SH-SY5Y (cell line): ENCODE data around the gene WDR48.

Experiments used
- GATA2 ChIP-seq: IDR thresholded peaks from 2 replicates; pipeline ENCODE4 v1.6.1; 2011; ENCODE audit warnings: mild to moderate bottlenecking, low read depth, low read length
- GATA3 ChIP-seq: IDR thresholded peaks from 2 replicates; pipeline ENCODE4 v1.6.1; 2011; ENCODE audit warnings: low read depth, mild to moderate bottlenecking, low read length, moderate library complexity

GRCh38 chr3:39097716-39098472 lies 46.1 kb downstream of the WDR48 start:
- no peak for TF ChIP-seq GATA2
- no peak for TF ChIP-seq GATA3
